Measurements from ENCODE around the gene ADGRV1.

Gene ADGRV1

GRCh38 chr5:90899014-90899604 is 340.5 kb downstream of the ADGRV1 start:
- H3K27me3 ChIP-seq (replicated peaks; ENCODE audit: control insufficient read depth, insufficient read depth, low read length), result no peaks in the 10 kb centered on the region
- H3K36me3 ChIP-seq (ENCODE audit: control insufficient read depth, insufficient read depth, low read length), result no peaks in the 10 kb centered on the region
- no peak overlapping the region for H3K4me3 ChIP-seq (replicated peaks; ENCODE audit: low read depth, low read length)
- no peak for DNase-seq (ENCODE audit: extremely low read depth, insufficient read length)
- no peak for TF ChIP-seq CTCF (IDR thresholded peaks at IDR 0.05; ENCODE audit: insufficient read depth, low read length, poor library complexity, severe bottlenecking)

DNA sequence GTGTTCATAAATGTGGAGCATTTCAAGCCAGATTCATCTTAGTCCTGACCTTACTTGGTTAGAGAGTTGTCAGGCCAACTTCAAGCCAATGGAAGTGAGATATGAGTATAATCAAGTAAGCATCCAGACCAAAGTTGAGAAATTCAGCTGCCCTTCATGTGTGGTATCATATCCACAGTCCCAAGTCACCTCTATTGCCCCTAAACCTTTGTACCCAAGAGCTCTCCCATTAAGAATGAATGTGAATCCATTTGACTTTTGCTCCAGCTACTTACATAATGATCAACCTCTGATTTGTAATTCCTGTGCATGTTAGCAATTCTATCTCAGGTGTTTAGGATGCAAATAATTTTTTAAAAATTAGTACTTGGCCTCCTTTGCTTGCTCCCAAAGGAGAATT is 342.7 kb downstream of the ADGRV1 start:
- DNase-seq (ENCODE audit: extremely low read depth, insufficient read length), result no peak
- TF ChIP-seq CTCF (IDR thresholded peaks at IDR 0.05; ENCODE audit: insufficient read depth, low read length, poor library complexity, severe bottlenecking), result no peak
- H3K27me3 ChIP-seq (replicated peaks; ENCODE audit: control insufficient read depth, insufficient read depth, low read length), result no peaks in the 10 kb centered on the region
- no peak overlapping the region for H3K4me3 ChIP-seq (replicated peaks; ENCODE audit: low read depth, low read length)
- H3K36me3 ChIP-seq (ENCODE audit: control insufficient read depth, insufficient read depth, low read length), result no peaks in the 10 kb centered on the region

DNA sequence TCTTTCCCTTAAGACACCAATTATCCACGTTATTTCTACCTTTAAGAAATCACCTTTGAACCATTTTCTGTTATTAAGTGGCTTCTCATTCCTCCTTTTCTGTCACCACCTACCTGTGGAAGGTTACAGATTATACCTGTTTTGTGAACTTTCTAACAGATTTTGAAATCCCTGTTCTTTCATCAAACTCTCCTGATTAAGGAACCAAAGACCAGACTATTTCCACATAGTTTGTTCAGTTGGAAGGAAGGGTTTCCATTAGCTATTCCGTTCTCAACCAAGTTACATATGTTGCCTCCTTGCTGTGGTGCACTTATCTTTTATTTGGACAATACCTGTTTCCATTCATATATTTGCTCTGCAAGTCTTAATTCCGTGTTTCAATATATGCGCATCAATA is 343.6 kb downstream of the ADGRV1 start:
- Histone ChIP-seq H3K4me3 (replicated peaks; ENCODE audit: low read depth, low read length) (no peak overlapping the region), H3K27me3 (replicated peaks; ENCODE audit: control insufficient read depth, insufficient read depth, low read length) (no peaks in the 10 kb centered on the region), H3K36me3 (ENCODE audit: control insufficient read depth, insufficient read depth, low read length) (no peaks in the 10 kb centered on the region)
- TF ChIP-seq CTCF (IDR thresholded peaks at IDR 0.05; ENCODE audit: insufficient read depth, low read length, poor library complexity, severe bottlenecking), result no peak
- DNase-seq (ENCODE audit: extremely low read depth, insufficient read length), result no peak

DNA sequence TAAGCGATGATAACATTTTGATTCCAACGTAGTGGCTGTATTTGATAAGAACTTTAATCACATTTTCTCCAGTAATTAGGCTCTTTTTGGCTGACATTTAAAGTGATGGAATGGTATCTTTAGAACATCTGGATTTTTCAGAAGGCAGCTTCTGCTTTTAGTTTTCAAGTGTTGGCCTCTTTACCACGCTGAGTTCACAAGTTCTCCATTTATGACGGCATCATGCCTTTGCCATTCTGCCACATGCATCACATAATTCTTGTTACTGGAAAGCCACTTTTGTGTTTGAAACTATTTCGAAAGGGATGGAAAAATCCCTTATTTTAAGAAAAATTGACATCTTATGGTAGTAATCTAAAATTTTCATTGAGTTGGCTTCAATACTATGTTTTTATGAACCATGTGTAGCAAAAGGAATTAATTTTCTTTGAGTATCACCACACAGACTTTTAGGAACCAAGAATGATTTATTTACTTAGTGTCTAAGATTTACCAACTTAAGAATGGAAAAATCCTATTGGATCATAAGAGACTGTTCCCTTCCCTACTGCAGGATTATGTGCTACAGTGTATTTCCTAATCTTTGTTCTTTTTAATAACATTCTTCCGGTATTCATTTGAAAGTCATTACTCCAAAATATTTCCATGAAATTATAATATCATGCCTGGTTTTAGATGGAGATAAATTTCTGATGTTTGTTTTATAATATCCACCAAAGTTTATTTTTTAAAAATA is 344.2 kb downstream of the ADGRV1 start:
- Histone ChIP-seq H3K27me3 (replicated peaks; ENCODE audit: control insufficient read depth, insufficient read depth, low read length) (no peaks in the 10 kb centered on the region), H3K36me3 (ENCODE audit: control insufficient read depth, insufficient read depth, low read length) (no peaks in the 10 kb centered on the region), H3K4me3 (replicated peaks; ENCODE audit: low read depth, low read length) (no peak overlapping the region)
- DNase-seq (ENCODE audit: extremely low read depth, insufficient read length), result no peak
- TF ChIP-seq CTCF (IDR thresholded peaks at IDR 0.05; ENCODE audit: insufficient read depth, low read length, poor library complexity, severe bottlenecking), result no peak

DNA sequence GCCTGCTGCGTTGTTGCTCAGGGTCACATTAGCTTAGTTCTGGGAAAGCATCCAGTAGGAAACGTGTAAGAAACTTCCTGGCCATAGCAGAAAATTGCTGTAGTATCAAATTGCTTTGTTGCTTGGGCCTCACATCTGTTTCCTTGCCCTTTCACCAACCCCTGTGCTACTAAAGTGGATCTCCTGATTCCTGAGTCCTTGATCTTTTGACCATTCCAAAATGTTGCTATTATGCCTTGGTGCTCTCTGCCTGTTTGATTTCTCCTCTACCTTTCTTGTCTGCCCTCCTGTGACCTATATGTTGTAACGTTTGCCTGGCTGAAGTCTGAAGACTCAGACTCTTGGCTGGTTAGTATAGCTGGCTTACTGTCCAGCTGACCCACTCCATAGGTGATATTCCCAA is 350.5 kb downstream of the ADGRV1 start:
- no peak for TF ChIP-seq CTCF (IDR thresholded peaks at IDR 0.05; ENCODE audit: insufficient read depth, low read length, poor library complexity, severe bottlenecking)
- Histone ChIP-seq H3K36me3 (ENCODE audit: control insufficient read depth, insufficient read depth, low read length) (no peaks in the 10 kb centered on the region), H3K27me3 (replicated peaks; ENCODE audit: control insufficient read depth, insufficient read depth, low read length) (no peaks in the 10 kb centered on the region), H3K4me3 (replicated peaks; ENCODE audit: low read depth, low read length) (no peak overlapping the region)
- no peak for DNase-seq (ENCODE audit: extremely low read depth, insufficient read length)

Measured in GM06990 (cell line).